ENCODE data around the gene TMEM185B.
"Not testable (repeated sequence)": the region's sequence is repeated elsewhere in the genome, so short reads cannot be mapped to it uniquely, and the experiment has no call there.

The TMEM185B gene
- 33.0 to 44.8 reads per million in 2 donors for total RNA-seq

GRCh38 chr2:120223034-120223912 is at the start of gene TMEM185B:
TSS of gene TMEM185B (minus strand) at chr2:120223400. CDS start at chr2:120222976, 424 bp downstream.
- DNase-seq = peak; percentile 83 to 89 (median 87)

- no peak for DNase-seq
Measured at GRCh38 chr2:120271711-120272379, 48.6 kb upstream of the TMEM185B start.

GRCh38 chr2:120269816-120270215 is 46.6 kb upstream of the TMEM185B start:
- DNase-seq = no peak

GRCh38 chr2:120269076-120269744 is 46.0 kb upstream of the TMEM185B start:
- no peak for DNase-seq

DNA sequence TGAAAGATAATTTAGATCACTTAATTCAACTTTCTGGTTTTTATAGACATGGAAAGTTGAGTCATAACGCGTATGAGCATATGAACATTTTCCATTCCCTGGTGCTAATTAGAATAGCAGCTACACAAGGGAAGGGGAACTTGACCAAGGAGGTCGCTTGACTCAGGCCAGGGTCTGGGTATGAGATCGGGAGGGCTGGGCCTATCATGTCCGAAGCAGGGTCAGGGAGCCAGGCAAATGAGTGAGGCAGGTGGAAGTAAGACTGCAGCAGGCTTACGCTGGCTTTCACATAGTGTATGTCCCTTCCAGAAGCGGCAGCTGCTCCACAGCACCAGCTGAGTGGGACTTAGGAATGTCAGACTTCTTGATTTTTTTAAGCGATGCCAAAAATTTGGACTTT is 44.1 kb upstream of the TMEM185B start:
- DNase-seq = peak in 1 of 5 experiments; percentile 44

DNA sequence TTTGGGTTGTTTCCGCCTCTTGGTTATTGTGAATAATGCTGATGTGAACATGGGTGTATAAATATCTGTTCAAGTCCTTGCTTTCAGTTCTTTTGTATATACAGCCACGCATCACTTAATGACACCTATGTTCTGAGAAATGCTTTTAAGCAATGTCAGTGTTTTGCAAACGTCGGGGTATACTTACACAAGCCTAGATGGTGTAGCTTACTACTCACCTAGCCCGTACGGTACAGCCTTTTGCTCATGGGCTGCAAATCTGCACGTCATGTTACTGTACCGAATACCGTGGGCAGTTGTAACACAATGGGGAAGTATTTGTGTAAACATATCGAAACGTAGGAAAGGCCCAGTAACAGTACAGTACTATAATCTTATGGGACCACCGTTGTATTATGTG is 41.8 kb upstream of the TMEM185B start:
- DNase-seq = no peak

GRCh38 chr2:120262761-120263428 is 39.7 kb upstream of the TMEM185B start:
- DNase-seq = no peak

DNA sequence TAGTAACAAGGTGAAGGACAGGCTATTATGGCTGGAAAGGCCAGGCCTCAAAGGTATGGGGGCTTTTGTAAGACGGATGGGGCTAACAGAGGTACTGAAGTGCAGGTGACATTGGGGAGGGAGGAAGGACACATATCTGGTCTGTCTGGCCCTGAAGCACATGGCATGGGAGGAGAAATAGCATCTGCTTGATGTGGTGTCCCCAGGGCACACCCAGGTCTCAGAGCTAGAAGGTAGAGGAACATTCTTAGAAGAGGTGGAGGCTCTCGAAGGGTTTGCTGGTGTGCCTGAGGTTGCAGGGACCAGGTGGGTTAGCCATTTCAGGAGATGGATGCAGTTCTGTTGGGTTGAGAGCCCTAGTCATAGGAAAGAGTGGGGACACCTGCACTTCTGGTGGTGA is 39.0 kb upstream of the TMEM185B start:
- peak in 1 of 5 experiments; percentile 29 for DNase-seq

DNA sequence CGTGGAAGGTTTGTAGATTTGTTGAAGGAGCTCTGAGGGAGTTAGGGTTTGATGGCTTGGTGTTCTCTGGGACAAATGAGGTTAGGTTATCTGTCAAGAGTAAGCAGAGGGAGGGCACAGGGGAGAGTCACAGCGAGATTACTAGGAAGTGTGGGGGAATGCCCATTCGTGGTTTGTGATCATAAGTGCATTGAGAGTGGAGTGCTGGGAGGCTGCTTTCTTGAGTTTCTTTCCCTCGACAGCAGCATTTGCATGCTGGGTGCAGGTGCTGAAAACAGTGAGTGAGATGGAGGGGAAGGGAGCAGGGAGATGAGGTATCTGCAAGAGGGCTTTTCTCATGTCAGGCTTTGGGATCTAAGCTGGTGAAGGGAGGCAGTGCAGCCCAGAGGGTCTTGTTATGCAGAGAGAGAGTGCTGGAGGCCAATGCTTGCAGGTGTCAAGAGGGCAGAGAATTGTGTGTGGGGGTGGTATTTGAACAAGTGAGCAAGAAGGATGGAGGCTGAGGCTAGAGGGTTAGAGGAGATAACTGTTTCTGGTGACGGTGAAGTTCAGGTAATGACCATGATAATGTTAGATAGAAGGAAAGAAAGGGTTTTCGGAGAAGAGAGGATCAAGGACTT is 38.3 kb upstream of the TMEM185B start:
- DNase-seq = peak in 2 of 5 experiments; percentile 5 to 85

DNA sequence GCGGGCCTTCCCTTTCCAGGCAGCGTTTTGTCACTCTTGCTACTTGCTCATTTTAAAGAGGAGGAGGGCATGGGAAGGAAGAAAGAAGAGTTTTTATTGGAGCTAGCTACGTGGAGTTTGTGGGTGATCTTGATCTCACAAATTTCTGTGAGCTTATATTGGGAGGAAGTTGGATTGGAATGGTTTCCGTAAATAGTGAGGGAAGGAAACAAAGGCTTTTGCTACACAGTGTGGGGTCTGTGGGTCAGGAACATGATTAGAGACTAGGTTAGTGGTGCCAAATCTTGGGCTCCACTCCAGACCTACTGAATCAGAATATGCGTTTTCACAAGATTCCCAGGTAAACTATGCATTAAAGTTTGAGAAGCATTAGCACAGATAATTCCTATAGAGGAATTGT is 37.5 kb upstream of the TMEM185B start:
- DNase-seq = no peak

DNA sequence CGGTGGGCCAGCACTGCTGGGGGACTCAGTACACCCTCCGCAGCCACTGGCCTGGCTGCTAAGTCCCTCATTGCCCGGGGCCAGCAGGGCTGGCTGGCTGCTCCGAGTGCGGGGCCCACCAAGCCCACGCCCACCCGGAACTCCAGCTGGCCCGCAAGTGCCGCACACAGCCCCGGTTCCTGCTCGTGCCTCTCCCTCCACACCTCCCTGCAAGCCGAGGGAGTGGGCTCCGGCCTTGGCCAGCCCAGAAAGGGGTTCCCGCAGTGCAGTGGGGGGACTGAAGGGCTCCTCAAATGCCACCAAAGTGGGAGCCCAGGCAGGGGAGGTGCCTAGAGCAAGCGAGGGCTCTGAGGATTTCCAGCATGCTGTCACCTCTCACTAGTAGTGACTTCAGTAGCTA is 36.7 kb upstream of the TMEM185B start:
- not testable (repeated sequence) for DNase-seq

DNA sequence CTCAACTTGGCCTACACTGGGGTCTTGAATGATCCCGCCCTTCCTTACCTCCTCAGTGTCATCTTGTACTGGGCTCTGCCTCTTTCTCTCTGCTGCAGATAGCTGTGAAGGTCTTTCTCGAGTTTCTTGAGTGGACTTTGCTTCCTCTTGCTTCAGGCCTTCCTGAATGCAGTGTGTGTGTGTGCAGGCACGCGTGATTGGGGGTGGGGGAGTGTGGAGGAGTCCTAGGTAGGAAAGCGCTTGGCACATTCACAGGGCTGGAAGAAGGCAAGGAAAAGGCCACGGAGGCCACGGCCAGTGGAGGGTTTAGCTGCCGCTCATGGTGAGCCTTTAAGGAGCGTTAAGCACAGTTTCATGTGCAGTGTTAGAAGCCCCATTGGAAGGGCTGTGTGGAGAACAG is 35.0 kb upstream of the TMEM185B start:
- no peak for DNase-seq

DNA sequence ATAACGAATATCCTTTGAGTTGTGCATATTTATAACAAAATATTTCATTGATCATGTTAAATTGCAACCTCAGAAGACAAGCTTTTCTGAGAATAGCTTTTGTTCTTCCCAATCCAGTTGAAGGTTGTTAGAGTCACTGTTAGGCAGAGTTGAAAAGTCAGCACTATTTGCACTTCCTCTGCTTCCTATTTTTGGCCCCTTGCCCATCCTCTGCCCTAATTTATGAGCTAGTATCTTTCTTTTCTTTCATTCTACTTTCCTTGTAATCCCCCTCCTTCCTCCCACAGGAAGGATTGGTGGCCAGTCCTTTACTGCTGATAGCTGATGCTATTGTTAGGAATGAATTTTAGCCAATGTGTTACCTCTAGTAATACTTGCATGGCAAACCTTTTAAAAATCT is 34.3 kb upstream of the TMEM185B start:
- no peak for DNase-seq

GRCh38 chr2:120256651-120257000 is 33.4 kb upstream of the TMEM185B start:
- no peak for DNase-seq

GRCh38 chr2:120255986-120256650 is 32.9 kb upstream of the TMEM185B start:
- DNase-seq = no peak

DNA sequence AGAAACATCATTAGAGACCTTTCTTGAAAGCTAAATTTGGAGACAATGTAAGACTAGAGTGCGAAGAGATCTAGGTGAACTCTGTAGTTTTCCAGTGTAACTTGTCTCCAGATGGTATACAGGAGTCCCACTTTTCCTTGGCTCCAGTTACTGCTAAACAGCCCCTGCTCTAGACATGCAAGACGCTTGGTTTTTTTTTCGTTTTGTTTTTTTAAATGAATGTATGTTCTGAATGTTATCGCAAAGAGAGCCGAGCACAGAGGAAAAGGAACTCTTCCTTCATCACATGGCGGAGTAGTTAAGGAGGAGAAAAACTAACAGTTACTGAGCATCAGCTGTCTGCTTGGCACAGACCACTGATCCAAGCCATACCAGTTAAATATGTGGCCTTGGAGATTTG is 31.9 kb upstream of the TMEM185B start:
- DNase-seq = no peak

GRCh38 chr2:120254178-120254577 is 31.0 kb upstream of the TMEM185B start:
- DNase-seq = no peak

DNA sequence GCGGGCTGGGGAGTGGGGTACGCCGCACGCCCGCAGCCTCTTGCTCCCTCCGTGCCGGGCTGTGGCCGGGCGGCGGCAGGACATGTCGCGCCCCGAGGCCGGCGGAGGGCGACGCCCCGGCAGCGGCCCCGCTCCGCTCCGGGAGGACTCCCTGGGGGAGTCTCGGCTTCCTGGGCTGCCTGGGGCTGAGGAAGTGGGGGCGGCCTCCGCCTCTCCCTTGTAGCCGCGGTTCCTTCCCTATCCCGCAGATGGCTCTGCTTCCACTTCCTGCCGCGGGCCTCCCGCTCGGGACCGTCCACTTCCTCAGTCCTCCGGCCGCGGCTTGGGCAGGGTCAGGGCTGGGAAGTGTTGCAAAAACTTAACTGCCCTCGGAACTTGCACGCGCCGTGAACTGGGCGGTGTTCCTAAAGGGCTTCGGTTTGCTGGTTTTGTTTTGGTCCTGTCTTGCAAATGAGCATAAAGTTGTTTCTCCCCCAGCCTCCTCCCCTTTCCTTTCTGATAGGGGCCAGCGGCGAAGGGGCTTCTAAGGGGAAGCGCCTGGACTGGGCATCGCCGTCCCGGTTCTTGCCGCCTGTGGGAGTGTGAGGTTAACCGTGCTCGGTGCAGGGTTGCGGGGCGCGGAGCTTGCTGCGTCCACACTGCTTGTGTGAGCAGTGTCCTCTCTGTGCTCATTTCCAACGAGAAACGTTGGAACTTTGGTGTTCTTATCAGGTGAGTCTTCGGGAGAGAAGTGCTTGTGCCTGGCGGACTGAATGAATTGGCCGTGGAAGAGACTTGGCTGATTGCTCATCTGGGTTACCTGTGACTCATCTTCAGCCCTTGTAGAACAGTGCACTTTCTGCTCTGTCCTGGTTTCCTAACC is 30.1 kb upstream of the TMEM185B start:
- peak; percentile 1 to 52 (median 24) for DNase-seq

DNA sequence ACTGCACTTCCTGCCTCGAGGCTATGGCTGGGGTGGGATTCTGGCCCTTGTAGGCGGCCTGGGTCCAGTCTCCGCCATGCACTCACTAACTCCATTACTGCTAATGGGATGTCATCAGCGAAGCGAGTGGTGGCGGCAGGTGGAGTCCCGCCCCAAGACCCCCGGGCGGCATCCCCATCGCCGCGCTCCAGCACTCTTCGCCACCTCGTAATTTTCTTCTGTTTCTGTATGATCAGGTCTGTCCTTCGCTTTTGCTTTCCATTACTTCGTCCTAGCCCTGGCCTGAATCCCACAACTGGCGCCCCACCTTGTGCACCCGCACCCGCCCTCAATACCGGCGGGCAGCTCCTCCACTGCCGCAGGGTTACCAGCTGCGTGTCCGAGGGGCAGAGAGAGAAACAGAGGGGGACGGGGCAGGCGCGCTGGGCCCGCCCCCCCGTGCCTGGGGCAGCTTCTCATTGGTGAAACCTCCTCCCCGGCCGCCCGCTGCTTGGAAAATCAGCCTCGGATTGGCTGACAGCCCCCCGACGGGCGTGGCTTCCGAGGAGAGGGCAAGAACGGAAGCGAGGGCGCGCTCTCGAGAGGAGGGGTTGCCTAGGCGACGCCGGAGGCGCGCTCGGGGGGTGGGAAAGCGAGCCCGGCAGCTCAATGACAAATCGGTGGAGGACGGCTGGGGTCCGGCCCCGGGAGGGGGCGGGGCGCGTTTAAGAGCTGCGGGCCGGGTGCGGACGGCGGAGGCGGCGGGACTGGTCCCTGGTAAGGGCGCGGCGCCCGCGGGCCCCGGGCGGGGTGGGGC is 29.2 kb upstream of the TMEM185B start, which contains the start of gene RALB:
RALB (plus strand) TSS at position 628 of the 796 bp plus-strand sequence. CDS start 25,813 bp downstream, outside the sequence.
- DNase-seq = peak; percentile 96 to 99 (median 99)

- DNase-seq = no peak
Measured at GRCh38 chr2:120251880-120252224, 28.7 kb upstream of the TMEM185B start.
